Measurements from ENCODE around the gene IL21R. TPM values are rescaled to one million over a fixed set of nuclear protein-coding genes. Genes with fewer than 3 reads are reported as not detected.
"Not testable (repeated sequence)": the region's sequence is repeated elsewhere in the genome, so short reads cannot be mapped to it uniquely, and the experiment has no call there.

IL21R gene
- total RNA-seq, 1 donor from 2014 or later, result 1.6 TPM

DNA sequence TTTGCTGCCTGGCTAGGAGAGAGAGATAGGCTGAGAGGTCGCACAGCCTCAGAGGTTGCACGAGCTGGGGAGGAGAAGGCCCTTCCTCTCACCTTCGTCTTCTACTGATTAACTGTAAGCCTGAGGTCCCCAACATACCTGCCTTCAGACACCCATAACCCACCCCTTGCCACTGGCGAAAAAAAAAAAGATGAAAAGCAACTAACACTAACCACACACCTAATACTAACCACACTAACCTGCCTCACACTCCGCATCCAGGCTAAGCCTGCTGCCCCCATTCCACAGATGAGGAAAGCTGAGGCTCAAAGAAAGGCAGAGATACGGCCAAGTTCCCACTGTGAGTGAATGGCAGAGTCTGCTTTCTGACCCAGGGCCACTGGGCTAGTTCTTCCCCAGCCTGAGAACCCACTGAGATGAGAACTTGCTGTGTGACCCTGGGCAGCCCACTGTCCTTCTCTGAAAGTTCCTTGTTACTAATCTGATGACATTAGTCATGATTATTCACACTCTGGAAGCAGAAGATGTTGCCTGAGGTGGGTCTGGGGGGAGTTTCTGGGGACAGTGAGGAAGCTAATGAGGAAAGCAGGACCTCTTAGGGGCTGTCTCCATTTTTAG, 4.6 kb downstream of the IL21R start:
- no peak overlapping the region for H3K4me3 ChIP-seq (ENCODE audit: low read depth, low read length)
- no peak for DNase-seq (ENCODE audit: low read depth)
- TF ChIP-seq, protein P1, sequence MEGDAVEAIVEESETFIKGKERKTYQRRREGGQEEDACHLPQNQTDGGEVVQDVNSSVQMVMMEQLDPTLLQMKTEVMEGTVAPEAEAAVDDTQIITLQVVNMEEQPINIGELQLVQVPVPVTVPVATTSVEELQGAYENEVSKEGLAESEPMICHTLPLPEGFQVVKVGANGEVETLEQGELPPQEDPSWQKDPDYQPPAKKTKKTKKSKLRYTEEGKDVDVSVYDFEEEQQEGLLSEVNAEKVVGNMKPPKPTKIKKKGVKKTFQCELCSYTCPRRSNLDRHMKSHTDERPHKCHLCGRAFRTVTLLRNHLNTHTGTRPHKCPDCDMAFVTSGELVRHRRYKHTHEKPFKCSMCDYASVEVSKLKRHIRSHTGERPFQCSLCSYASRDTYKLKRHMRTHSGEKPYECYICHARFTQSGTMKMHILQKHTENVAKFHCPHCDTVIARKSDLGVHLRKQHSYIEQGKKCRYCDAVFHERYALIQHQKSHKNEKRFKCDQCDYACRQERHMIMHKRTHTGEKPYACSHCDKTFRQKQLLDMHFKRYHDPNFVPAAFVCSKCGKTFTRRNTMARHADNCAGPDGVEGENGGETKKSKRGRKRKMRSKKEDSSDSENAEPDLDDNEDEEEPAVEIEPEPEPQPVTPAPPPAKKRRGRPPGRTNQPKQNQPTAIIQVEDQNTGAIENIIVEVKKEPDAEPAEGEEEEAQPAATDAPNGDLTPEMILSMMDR (IDR thresholded peaks at IDR 0.05; ENCODE audit: insufficient read depth, low read length, poor library complexity, severe bottlenecking), result no peak
- no peaks in the 10 kb centered on the region for H3K36me3 ChIP-seq (ENCODE audit: control insufficient read depth, insufficient read depth, low read length)
- H3K27me3 ChIP-seq (ENCODE audit: control insufficient read depth, insufficient read depth, low read length), result peaks cover 4% of the 10 kb centered on the region

DNA sequence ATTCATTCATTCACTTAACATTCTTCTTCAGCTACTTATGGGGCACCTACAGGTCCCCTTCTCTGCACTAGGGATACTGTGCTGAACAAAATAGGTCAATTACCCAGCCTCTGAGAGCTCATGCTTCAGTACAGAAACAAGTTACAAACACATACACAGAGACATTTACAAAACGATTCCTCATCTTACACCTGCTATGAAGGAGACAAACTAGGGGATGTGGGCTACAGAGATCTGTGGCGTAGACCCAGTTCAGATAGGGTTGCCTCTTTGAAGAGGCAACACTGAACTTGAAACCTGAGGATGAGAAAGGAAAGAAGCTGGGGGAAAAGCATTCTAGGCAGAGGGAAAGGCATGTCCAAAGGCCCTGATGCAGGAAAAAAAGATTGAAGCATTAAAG, 5.2 kb downstream of the IL21R start:
- Histone ChIP-seq H3K27me3 (ENCODE audit: control insufficient read depth, insufficient read depth, low read length) (peaks cover 3% of the 10 kb centered on the region), H3K4me3 (ENCODE audit: low read depth, low read length) (no peak overlapping the region), H3K36me3 (ENCODE audit: control insufficient read depth, insufficient read depth, low read length) (no peaks in the 10 kb centered on the region)
- no peak for DNase-seq (ENCODE audit: low read depth)
- TF ChIP-seq, protein P1 (IDR thresholded peaks at IDR 0.05; ENCODE audit: insufficient read depth, low read length, poor library complexity, severe bottlenecking), result no peak

DNA sequence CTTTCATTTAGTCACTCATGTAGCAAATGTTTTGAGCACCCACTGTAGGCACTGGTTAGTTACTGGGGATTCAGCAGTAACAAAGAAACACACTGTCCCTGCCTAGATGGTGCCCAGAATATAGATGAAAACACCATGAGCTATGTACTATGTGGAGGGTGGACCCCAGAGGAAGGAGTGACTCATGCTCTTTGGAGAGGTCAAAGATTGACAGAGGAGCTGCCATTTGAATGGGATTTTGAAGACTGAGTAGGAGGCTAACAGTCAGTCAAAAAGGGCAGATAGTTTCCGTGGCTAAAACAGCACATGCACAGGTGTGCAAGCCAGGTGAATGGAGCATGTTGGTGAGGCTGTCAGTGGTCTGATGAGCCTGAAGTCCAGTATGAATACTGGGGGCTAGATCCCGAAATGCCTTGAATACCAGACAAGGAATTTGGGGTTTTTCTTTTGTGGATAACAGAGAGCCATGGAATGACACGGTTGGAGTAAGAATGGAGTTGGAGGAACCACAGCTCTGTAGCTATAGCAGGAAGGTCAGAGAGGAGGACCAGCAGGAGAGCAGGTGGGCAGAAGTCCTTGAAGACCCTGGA, 6.1 kb downstream of the IL21R start:
- H3K36me3 ChIP-seq (ENCODE audit: control insufficient read depth, insufficient read depth, low read length), result no peaks in the 10 kb centered on the region
- DNase-seq (ENCODE audit: low read depth), result peak; percentile 16
- TF ChIP-seq, protein P1 (IDR thresholded peaks at IDR 0.05; ENCODE audit: insufficient read depth, low read length, poor library complexity, severe bottlenecking), result no peak
- H3K4me3 ChIP-seq (ENCODE audit: low read depth, low read length), result no peak overlapping the region
- peaks cover 2% of the 10 kb centered on the region for H3K27me3 ChIP-seq (ENCODE audit: control insufficient read depth, insufficient read depth, low read length)

DNA sequence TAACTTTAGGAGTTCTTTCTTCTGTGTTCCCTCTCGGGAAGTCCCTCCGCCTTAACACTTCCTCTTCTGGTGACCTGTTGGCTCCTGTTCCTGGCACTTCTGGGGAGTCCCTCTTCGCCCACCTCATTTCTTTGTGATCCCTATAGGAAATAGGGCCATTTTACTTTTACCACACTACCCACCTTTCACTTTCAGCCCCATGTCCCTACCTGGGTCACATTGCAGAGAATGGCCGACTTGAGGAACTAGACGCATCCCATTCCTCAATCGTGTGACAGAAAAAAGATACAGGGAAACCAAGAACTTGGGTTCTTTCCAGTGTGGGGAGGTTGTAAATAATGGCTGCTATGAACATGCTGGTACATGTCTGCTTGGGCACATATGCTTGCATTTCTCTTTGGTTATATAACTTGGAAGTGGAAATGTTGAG, 6.6 kb downstream of the IL21R start:
- H3K27me3 ChIP-seq (ENCODE audit: control insufficient read depth, insufficient read depth, low read length), result no peaks in the 10 kb centered on the region
- no peak overlapping the region for H3K4me3 ChIP-seq (ENCODE audit: low read depth, low read length)
- H3K36me3 ChIP-seq (ENCODE audit: control insufficient read depth, insufficient read depth, low read length), result no peaks in the 10 kb centered on the region
- DNase-seq (ENCODE audit: low read depth), result no peak
- TF ChIP-seq, protein P1 (IDR thresholded peaks at IDR 0.05; ENCODE audit: insufficient read depth, low read length, poor library complexity, severe bottlenecking), result no peak

DNA sequence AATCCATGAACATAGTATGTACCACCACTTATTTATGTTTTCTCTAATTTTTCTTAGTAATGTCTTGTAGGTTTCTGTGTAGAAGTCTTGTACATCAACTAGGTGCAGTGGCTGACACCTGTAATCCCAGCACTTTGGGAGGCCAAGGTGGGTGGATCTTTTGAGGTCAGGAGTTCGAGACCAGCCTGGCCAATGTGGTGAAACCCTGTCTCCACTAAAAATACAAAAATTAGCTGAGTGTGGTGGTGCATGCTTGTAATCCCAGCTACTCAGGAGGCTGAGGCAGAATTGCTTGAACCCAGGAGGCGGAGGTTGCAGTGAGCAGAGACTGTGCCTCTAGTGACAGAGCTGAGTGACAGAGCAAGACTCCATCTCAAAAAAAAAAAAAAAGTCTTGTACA, 8.0 kb downstream of the IL21R start:
- H3K27me3 ChIP-seq (ENCODE audit: control insufficient read depth, insufficient read depth, low read length); H3K4me3 ChIP-seq (ENCODE audit: low read depth, low read length); H3K36me3 ChIP-seq (ENCODE audit: control insufficient read depth, insufficient read depth, low read length); DNase-seq (ENCODE audit: low read depth): not testable (repeated sequence)

DNA sequence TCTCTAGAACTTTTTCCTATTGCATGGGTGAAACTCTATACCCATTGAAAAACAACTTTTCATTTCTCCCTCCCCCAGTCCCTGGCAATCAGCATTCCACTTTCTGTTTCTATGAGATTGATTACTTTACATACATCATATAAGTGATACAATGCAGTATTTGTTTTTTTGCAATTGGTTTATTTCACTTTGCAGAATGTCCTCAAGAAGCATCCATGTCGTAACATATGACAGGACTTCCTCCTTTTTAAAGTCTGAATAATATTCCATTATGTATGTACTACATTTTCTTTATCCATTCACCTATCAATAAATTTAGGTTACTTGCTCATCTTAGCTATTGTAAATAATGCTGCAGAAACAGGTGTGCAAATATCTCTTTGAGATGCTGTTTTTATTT, 8.8 kb downstream of the IL21R start:
- DNase-seq (ENCODE audit: low read depth), result no peak
- Histone ChIP-seq H3K27me3 (ENCODE audit: control insufficient read depth, insufficient read depth, low read length) (no peaks in the 10 kb centered on the region), H3K36me3 (ENCODE audit: control insufficient read depth, insufficient read depth, low read length) (no peaks in the 10 kb centered on the region), H3K4me3 (ENCODE audit: low read depth, low read length) (no peak overlapping the region)
- TF ChIP-seq, protein P1 (IDR thresholded peaks at IDR 0.05; ENCODE audit: insufficient read depth, low read length, poor library complexity, severe bottlenecking), result no peak

Data from kidney epithelial cell (primary cell).